NOMO-1 treated with DMSO at 0.1 percent for 48 hours (cell line): ENCODE data around the gene STX10.

Source experiments
- DNase-seq: peaks from one replicate; lab custom pipeline; 2025; ENCODE audit not compliant: unreplicated experiment; lab: John Stamatoyannopoulos, UW

The STX10 gene

DNA sequence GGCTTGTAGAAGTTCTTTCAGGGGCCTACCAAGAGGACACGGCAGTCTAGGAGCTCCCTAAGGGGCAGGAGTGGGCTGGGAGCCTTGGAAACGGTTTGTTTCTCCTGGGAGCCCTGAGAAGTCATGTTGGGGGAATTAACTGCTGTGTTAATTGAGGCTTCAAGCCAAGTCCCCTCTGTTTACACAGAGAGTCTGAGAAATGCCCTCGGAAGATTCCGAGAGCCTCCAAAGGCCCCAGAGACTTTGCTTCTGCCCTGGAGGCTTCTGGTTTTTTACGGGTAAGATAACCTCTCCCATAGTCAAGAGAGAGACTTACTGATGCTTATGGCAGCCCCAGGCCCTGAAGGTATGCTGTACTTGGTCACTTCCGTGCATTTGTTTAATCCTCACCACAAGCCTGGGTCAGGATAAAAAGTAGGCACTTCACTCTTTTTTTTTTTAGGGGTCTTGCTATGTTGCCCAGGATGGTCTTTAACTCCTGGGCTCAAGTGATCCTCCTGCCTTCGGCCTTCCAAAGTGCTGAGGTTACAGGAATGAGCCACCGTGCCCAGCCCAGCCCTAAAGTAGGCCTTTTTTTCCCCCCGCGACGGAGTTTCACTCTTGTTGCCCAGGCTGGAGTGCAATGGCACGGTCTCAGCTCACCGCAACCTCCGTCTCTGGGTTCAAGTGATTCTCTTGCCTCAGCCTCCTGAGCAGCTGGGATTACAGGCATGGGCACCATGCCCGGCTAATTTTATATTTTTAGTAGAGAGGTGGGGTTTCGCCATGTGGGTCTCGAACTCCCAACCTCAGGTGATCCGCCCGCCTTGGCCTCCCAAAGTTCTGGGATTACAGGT is 15.2 kb upstream of the STX10 start:
- DNase-seq = no peak

DNA sequence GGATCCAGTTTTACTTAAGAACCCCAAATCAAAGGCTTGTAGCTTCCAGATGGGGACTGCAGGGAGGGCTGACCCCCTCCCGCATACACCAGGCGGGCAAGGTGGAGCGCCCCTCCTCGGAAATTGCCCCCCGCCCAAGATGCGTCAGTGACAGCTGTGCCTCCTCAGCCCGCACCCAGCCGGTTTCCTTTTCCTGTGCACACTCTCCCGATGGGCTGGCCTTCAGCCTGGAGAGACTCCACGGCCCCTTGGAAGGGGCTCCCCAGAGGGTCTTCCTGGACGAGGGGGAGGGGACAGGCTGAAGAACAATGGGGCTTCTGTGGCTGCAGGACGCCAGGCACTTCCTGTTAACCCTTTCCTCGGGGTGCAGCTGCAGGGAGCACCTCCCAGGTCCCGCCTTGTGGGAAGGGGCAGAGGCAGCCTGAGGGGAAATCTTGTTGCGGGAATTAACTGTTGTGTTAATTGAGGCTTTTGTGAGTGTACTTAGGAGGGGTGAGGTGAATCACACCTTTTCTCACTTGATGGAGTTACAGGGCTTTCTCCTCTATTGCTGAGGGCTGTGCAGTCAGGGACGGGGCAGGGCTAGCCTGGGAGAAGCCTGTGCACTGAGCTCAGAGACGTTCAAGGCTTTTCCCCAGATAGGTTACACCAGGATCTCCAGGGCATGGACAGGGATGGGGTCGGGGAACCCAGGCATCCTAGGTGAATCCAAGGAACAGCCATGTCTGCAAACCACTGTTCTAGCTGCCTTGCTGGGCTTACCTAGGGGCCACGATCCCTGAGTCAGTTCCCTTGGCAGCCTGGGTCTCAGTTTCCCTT is 14.4 kb upstream of the STX10 start:
- no peak for DNase-seq

GRCh38 chr19:13163609-13164342 is 13.6 kb upstream of the STX10 start:
- DNase-seq = peak; percentile 34

- DNase-seq = peak; percentile 90
Measured at GRCh38 chr19:13162724-13163608, 12.8 kb upstream of the STX10 start.

GRCh38 chr19:13160557-13160956 is 10.4 kb upstream of the STX10 start:
- DNase-seq = no peak

- no peak for DNase-seq
Measured at GRCh38 chr19:13159713-13160112, 9.5 kb upstream of the STX10 start.

- no peak for DNase-seq
Measured at GRCh38 chr19:13155472-13156359, 5.5 kb upstream of the STX10 start.

DNA sequence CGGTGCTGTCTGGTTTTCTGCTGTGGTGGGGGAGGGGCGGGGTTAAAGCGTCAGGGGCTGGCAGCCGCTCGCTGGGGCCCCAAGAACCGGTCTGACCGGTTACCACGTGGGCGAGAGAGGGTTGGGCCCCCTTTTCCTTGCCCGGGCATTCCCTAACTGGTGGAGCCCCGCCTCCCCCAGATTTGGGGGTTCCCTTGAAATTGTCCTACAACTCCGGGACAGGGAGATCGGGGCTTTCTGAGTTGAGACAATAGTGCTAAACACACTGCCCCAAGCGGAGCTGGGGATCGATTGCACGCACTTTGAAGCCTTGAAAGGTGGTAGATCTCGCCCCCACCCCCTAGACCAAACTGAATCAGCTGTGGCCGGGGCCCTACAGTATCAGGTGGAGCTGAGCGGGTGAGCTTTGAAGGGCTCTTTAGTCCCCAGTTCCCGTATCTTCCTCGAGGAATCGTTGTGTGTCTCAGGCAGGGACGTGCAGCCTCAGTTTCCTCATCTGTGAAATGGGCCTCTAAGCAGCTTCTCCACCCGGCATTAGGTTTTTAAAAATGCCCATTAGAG is 4.8 kb upstream of the STX10 start:
- DNase-seq = peak; percentile 41

DNA sequence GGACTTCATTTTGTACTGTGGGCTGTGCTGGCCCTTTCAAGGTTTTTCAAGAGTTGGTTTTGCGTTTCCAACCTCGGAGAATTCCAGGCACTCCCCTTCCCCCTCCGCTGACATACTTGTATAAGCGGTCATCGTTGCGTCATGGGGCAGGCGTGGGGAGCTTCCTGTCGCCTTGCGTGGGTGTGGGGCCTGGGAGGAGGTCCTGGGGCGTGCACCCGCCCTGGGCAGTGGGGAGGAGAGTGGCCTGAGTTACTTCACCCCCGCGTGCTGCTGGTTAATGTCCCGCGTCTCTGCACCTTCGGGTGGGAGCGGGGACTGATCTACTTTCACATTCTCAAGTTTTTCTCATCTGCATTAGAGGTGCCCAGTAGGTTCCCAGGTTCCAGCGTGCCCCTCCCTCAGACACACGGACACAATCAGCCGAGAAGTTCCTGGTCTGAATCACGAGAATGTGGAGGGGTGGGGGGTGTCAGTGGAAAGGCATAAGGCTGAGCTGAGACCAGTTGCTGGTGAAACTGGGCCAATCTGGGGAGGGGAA is 4.1 kb upstream of the STX10 start:
- peak; percentile 53 for DNase-seq

GRCh38 chr19:13153569-13154240 is 3.5 kb upstream of the STX10 start:
- DNase-seq = peak; percentile 58

DNA sequence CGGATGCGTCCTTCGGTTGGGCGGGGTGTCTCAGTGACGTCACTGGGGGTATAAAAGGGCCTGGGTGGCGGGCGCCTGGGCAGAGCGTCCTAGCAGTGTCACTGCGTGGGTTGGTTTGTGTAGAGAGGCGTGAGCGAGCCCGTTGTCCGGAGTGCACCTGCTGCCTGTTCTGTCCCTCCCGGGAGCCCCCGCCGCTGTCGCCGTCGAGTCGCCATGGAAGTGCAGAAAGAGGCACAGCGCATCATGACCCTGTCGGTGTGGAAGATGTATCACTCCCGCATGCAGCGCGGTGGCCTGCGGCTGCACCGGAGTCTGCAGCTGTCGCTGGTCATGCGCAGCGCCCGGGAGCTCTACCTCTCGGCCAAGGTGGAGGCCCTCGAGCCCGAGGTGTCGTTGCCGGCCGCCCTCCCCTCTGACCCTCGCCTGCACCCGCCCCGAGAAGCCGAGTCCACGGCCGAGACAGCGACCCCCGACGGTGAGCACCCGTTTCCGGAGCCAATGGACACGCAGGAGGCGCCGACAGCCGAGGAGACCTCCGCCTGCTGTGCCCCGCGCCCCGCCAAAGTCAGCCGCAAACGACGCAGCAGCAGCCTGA is 2.9 kb upstream of the STX10 start:
- peak; percentile 81 for DNase-seq

GRCh38 chr19:13152356-13152973 is 2.3 kb upstream of the STX10 start:
- DNase-seq = no peak

DNA sequence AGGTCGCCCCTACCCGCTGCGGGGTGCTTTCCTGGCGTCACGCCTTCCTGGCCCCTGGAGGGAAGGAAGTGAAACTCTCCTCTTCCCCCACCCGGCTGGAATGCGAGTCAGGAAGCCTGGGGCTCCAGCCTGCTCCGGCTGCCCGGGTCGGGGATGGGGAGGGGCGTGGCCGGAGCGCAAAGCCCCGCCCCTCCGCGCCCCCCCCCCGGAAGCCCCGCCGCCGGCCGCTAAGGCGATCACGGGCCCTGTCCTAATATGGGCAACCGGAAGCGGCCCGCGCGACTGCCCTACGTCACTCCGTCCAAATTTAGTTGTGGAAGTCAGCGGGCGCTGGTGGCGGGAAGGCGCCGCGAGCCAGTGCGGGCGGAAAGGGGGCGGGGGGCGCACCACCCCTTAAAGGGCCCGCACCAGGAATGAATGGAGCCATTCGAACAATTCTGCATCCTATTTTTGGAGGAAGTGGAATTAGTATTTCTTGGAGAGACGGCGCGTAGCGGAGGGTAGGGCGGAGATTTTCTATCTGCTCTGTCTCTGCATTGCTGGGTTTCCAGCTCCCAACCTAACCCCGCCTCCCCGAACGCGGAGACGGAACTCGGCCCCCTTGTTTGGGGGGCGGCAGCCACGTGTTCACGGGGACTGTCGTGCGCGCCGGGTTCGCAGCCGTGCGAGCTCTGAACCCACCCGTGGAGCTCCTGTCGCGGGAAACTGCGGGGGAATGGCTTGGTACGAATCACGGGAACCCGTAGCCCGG is 1.6 kb upstream of the STX10 start:
- peak; percentile 96 for DNase-seq

GRCh38 chr19:13150931-13151604 is 893 bp upstream of the STX10 start:
- DNase-seq = peak; percentile 27

DNA sequence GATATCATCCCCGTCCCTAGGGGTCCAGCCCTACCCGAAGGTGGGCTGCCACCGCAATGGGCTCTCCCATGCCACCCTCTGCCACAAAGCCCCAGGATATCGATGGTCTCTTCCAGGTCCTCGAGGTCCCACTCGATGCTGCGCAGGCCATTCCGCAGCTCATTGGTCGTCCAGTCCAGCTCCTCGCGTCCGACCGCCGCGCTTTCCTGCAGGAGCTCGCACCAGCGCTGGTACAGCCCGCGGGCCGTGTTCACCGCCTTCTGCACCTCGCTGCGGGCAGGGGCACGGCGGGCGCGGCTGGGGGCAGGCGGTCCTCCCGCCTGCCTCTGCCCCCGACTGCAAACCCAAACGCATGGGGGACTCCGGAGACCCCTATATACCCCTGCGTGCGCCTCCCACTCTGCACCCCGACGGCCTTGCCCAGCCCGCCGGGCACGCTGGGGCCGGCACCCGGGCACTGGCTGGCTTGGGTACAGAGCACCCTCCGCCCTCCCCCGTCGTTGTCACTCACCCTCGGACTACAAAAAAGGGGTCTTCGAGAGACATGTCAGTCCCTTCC is 468 bp downstream of the STX10 start:
- DNase-seq = peak; percentile 47

DNA sequence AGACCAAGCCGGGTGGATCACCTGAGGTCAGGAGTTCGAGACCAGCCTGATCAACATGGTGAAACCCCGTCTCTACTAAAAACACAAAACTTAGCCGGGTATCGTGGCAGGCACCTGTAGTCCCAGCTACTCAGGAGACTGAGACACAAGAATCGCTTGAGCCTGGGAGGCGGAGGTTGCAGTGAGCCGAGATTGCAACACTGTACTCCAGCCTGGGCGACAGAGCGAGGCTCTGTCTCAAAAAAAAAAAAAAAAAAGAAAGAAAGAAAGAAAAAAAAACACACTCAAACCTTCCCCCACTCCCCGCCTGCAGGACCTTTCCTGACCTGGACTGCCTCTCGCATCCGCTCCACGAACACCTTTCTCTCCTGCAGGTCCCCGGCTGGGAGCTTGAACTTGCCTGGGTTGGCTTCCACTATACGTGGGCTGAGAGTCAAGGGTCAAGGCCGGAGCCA is 975 bp downstream of the STX10 start:
- DNase-seq = peak; percentile 29
